WTC11 (cell line): ENCODE measurements around the gene PITPNC1. TPM values are rescaled to one million over a fixed set of nuclear protein-coding genes. Genes with fewer than 3 reads are reported as not detected.

Experiments used
- ATAC-seq: fragments of 200-7000 bp; cut with Tn5 transposase; 2 replicates; pipeline ENCODE4 v1.10.0; 2021; ENCODE audit warnings: mild to moderate bottlenecking, moderate library complexity
- CTCF ChIA-PET: fragments of 300-600 bp; sonication (Branson Sonifier 250); formaldehyde crosslinking; loops from one replicate; lab custom pipeline; 2021; ENCODE audit warnings: antibody characterized with exemption; lab: Charles Lee
- POLR2A ChIA-PET: fragments of 350-600 bp; sonication (Branson Sonifier 250); formaldehyde crosslinking; loops from one replicate; lab custom pipeline; 2021; ENCODE audit warnings: antibody characterized with exemption; lab: Charles Lee
- DNase-seq: peaks from one replicate; pipeline ENCODE4 v3.0.0; 2021; ENCODE audit warnings: low spot score
- H3K27ac Mint-ChIP-seq: 2 replicates; pipeline ENCODE4 v1.8.0; 2021; ENCODE audit warnings: mixed read lengths
- H3K27me3 Mint-ChIP-seq: 2 replicates; pipeline ENCODE4 v1.8.0; 2021; ENCODE audit warnings: low read depth, mild to moderate bottlenecking, moderate library complexity, mixed read lengths
- H3K36me3 Mint-ChIP-seq: 2 replicates; pipeline ENCODE4 v1.8.0; 2021; ENCODE audit warnings: mixed read lengths
- H3K4me1 Mint-ChIP-seq: 2 replicates; pipeline ENCODE4 v1.8.0; 2022; ENCODE audit warnings: mixed read lengths
- H3K4me3 Mint-ChIP-seq: 2 replicates; pipeline ENCODE4 v1.8.0; 2021; ENCODE audit warnings: mild to moderate bottlenecking, moderate library complexity, mixed read lengths
- H3K9me3 Mint-ChIP-seq: 2 replicates; pipeline ENCODE4 v1.8.0; 2021; ENCODE audit warnings: mixed read lengths
- GTF2I ChIP-seq: fragments of 250-450 bp; sonication (Bioruptor Pico); conservative IDR thresholded peaks from 2 replicates; pipeline ENCODE4 v1.4.0; 2021; ENCODE audit warnings: mild to moderate bottlenecking
- MYBL2 ChIP-seq: sonication (generic); formaldehyde crosslinking; IDR thresholded peaks from 2 replicates; pipeline ENCODE4 v1.8.1; 2023; ENCODE audit warnings: mild to moderate bottlenecking, moderate library complexity, missing genetic modification reagents
- NR2C2 ChIP-seq: sonication (generic); formaldehyde crosslinking; IDR thresholded peaks from 2 replicates; pipeline ENCODE4 v1.8.0; 2022; ENCODE audit warnings: mild to moderate bottlenecking, missing genetic modification reagents
- SOX15 ChIP-seq: fragments of 250-450 bp; sonication (Bioruptor Pico); IDR thresholded peaks from 2 replicates; pipeline ENCODE4 v1.9.0; 2021; ENCODE audit warnings: mild to moderate bottlenecking
- ZBTB21 ChIP-seq: sonication (generic); formaldehyde crosslinking; IDR thresholded peaks from 2 replicates; pipeline ENCODE4 v1.8.1; 2023; ENCODE audit warnings: mild to moderate bottlenecking, missing genetic modification reagents, borderline replicate concordance
- ZNF423 ChIP-seq: fragments of 250-450 bp; sonication (Bioruptor Pico); IDR thresholded peaks from 2 replicates; pipeline ENCODE4 v2.1.2; 2022; ENCODE audit warnings: mild to moderate bottlenecking, moderate library complexity
- total RNA-seq: library from RNA; stranded (reverse); gene quantifications from 3 replicates; pipeline ENCODE4 v1.2.3, GENCODE V29; 2021
- TF ChIP-seq, protein P1 (sequence below): fragments of 250-450 bp; sonication (Bioruptor Pico); IDR thresholded peaks from 2 replicates; pipeline ENCODE4 v1.9.0; 2021; ENCODE audit warnings: mild to moderate bottlenecking, borderline replicate concordance
- TF ChIP-seq, protein P2 (sequence below): sonication (generic); formaldehyde crosslinking; conservative IDR thresholded peaks from 2 replicates; pipeline ENCODE4 v1.8.1; 2022; ENCODE audit warnings: mild to moderate bottlenecking, missing genetic modification reagents
- TF ChIP-seq, protein P3 (sequence below): fragments of 250-450 bp; sonication (Bioruptor Pico); IDR thresholded peaks from 2 replicates; pipeline ENCODE4 v1.9.0; 2021; ENCODE audit warnings: moderate library complexity, mild to moderate bottlenecking, inconsistent platforms, borderline replicate concordance
- TF ChIP-seq, protein P4 (sequence below): sonication (generic); formaldehyde crosslinking; conservative IDR thresholded peaks from 2 replicates; pipeline ENCODE4 v1.8.1; 2023; ENCODE audit warnings: mild to moderate bottlenecking, low read depth, missing genetic modification reagents, moderate library complexity
- TF ChIP-seq, protein P5 (sequence below): sonication (generic); formaldehyde crosslinking; IDR thresholded peaks from 2 replicates; pipeline ENCODE4 v1.8.1; 2022; ENCODE audit warnings: mild to moderate bottlenecking, missing genetic modification reagents, moderate library complexity, borderline replicate concordance
- TF ChIP-seq, protein P6 (sequence below): sonication (generic); formaldehyde crosslinking; IDR thresholded peaks from 2 replicates; pipeline ENCODE4 v1.8.1; 2022; ENCODE audit warnings: low read depth, missing genetic modification reagents, borderline replicate concordance
- TF ChIP-seq, protein P7 (sequence below): sonication (generic); formaldehyde crosslinking; IDR thresholded peaks from 2 replicates; pipeline ENCODE4 v1.8.0; 2023; ENCODE audit warnings: missing genetic modification reagents

The PITPNC1 gene
- total RNA-seq, 1 experiment from 2014 or later: 39.8 TPM

DNA sequence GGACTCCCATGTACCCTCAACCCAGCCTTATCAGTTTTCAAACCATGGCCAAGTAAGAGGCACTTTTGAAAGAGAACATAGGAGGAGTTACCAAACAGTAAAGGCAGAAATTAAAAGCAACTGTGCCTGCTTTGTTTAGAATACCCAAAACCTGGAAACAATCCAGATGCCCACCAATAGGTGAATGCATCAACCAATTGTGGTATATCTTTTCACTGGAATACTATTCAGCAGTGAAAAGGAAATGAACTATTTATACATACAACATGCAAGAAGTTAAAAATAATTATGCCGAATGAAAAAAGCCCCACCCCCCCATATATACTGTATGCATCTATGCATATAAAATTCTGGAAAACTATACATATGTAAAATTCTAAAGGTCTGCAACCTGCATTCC is 37.0 kb downstream of the PITPNC1 start:
- TF ChIP-seq GTF2I (CRISPR knock-in tag): peak; percentile 61; the same call in 1 of the 2 replicates
- TF ChIP-seq, protein P1, sequence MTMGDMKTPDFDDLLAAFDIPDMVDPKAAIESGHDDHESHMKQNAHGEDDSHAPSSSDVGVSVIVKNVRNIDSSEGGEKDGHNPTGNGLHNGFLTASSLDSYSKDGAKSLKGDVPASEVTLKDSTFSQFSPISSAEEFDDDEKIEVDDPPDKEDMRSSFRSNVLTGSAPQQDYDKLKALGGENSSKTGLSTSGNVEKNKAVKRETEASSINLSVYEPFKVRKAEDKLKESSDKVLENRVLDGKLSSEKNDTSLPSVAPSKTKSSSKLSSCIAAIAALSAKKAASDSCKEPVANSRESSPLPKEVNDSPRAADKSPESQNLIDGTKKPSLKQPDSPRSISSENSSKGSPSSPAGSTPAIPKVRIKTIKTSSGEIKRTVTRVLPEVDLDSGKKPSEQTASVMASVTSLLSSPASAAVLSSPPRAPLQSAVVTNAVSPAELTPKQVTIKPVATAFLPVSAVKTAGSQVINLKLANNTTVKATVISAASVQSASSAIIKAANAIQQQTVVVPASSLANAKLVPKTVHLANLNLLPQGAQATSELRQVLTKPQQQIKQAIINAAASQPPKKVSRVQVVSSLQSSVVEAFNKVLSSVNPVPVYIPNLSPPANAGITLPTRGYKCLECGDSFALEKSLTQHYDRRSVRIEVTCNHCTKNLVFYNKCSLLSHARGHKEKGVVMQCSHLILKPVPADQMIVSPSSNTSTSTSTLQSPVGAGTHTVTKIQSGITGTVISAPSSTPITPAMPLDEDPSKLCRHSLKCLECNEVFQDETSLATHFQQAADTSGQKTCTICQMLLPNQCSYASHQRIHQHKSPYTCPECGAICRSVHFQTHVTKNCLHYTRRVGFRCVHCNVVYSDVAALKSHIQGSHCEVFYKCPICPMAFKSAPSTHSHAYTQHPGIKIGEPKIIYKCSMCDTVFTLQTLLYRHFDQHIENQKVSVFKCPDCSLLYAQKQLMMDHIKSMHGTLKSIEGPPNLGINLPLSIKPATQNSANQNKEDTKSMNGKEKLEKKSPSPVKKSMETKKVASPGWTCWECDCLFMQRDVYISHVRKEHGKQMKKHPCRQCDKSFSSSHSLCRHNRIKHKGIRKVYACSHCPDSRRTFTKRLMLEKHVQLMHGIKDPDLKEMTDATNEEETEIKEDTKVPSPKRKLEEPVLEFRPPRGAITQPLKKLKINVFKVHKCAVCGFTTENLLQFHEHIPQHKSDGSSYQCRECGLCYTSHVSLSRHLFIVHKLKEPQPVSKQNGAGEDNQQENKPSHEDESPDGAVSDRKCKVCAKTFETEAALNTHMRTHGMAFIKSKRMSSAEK (CRISPR knock-in tag): no peak
- Mint-ChIP-seq H3K4me1 (peaks cover 10% of the 10 kb centered on the region), H3K36me3 (peaks cover 12% of the 10 kb centered on the region), H3K9me3 (peaks cover 13% of the 10 kb centered on the region), H3K27me3 (no peaks in the 10 kb centered on the region), H3K4me3 (no peak overlapping the region), H3K27ac (no peak overlapping the region)
- ATAC-seq: no peak
- CTCF ChIA-PET: no interaction called here
- no peak for DNase-seq
- POLR2A ChIA-PET: no interaction called here

DNA sequence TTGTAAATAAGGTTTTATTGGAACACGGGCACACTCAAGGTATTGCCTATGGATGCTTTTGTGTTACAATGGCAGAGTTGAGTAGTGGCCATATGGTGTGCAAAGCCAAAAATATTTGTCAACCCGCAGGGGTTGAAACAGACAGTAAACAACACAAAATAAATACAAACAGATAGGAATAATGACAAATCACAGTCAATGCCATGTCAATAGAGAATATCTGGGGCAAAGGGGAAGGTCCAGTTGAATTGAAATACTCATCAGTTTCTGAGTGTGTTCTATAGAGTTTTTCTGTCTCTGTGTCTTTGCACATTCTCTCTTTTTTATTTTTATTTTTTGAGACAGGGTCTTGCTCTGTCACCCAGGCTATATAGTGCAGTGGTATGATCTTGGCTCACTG is 37.5 kb downstream of the PITPNC1 start:
- CTCF ChIA-PET: no interaction called here

More for the DNA sequence above, 37.5 kb downstream of the PITPNC1 start:
- H3K9me3 Mint-ChIP-seq: peaks cover 13% of the 10 kb centered on the region
- ATAC-seq (no peak), DNase-seq (no peak)
- H3K4me1 Mint-ChIP-seq: peaks cover 10% of the 10 kb centered on the region
- H3K27me3 Mint-ChIP-seq: no peaks in the 10 kb centered on the region
- TF ChIP-seq MYBL2 (CRISPR knock-in tag) (no peak), SOX15 (CRISPR knock-in tag) (no peak), NR2C2 (CRISPR knock-in tag) (no peak), ZNF423 (CRISPR knock-in tag) (no peak), ZBTB21 (CRISPR knock-in tag) (no peak)
- TF ChIP-seq, protein P2, sequence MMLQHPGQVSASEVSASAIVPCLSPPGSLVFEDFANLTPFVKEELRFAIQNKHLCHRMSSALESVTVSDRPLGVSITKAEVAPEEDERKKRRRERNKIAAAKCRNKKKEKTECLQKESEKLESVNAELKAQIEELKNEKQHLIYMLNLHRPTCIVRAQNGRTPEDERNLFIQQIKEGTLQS: no peak
- TF ChIP-seq, protein P3, sequence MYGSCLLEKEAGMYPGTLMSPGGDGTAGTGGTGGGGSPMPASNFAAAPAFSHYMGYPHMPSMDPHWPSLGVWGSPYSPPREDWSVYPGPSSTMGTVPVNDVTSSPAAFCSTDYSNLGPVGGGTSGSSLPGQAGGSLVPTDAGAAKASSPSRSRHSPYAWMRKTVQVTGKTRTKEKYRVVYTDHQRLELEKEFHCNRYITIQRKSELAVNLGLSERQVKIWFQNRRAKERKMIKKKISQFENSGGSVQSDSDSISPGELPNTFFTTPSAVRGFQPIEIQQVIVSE (CRISPR knock-in tag): no peak
- TF ChIP-seq, protein P4, sequence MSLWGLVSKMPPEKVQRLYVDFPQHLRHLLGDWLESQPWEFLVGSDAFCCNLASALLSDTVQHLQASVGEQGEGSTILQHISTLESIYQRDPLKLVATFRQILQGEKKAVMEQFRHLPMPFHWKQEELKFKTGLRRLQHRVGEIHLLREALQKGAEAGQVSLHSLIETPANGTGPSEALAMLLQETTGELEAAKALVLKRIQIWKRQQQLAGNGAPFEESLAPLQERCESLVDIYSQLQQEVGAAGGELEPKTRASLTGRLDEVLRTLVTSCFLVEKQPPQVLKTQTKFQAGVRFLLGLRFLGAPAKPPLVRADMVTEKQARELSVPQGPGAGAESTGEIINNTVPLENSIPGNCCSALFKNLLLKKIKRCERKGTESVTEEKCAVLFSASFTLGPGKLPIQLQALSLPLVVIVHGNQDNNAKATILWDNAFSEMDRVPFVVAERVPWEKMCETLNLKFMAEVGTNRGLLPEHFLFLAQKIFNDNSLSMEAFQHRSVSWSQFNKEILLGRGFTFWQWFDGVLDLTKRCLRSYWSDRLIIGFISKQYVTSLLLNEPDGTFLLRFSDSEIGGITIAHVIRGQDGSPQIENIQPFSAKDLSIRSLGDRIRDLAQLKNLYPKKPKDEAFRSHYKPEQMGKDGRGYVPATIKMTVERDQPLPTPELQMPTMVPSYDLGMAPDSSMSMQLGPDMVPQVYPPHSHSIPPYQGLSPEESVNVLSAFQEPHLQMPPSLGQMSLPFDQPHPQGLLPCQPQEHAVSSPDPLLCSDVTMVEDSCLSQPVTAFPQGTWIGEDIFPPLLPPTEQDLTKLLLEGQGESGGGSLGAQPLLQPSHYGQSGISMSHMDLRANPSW (CRISPR knock-in tag): no peak
- TF ChIP-seq, protein P5, sequence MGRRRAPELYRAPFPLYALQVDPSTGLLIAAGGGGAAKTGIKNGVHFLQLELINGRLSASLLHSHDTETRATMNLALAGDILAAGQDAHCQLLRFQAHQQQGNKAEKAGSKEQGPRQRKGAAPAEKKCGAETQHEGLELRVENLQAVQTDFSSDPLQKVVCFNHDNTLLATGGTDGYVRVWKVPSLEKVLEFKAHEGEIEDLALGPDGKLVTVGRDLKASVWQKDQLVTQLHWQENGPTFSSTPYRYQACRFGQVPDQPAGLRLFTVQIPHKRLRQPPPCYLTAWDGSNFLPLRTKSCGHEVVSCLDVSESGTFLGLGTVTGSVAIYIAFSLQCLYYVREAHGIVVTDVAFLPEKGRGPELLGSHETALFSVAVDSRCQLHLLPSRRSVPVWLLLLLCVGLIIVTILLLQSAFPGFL (CRISPR knock-in tag): no peak
- TF ChIP-seq, protein P6, sequence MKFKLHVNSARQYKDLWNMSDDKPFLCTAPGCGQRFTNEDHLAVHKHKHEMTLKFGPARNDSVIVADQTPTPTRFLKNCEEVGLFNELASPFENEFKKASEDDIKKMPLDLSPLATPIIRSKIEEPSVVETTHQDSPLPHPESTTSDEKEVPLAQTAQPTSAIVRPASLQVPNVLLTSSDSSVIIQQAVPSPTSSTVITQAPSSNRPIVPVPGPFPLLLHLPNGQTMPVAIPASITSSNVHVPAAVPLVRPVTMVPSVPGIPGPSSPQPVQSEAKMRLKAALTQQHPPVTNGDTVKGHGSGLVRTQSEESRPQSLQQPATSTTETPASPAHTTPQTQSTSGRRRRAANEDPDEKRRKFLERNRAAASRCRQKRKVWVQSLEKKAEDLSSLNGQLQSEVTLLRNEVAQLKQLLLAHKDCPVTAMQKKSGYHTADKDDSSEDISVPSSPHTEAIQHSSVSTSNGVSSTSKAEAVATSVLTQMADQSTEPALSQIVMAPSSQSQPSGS (CRISPR knock-in tag): no peak
- TF ChIP-seq, protein P7, sequence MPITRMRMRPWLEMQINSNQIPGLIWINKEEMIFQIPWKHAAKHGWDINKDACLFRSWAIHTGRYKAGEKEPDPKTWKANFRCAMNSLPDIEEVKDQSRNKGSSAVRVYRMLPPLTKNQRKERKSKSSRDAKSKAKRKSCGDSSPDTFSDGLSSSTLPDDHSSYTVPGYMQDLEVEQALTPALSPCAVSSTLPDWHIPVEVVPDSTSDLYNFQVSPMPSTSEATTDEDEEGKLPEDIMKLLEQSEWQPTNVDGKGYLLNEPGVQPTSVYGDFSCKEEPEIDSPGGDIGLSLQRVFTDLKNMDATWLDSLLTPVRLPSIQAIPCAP (CRISPR knock-in tag): no peak
- no peak overlapping the region for H3K4me3 Mint-ChIP-seq
- POLR2A ChIA-PET: no interaction called here
- no peak overlapping the region; the same call in 1 of the 2 replicates for H3K27ac Mint-ChIP-seq
- H3K36me3 Mint-ChIP-seq: peaks cover 12% of the 10 kb centered on the region
